Measurements from ENCODE around the gene CHAF1B.
A peak's percentile ranks its signal among the peaks of the same experiment; 100 is the strongest.
"Not testable (repeated sequence)": the region's sequence is repeated elsewhere in the genome, so short reads cannot be mapped to it uniquely, and the experiment has no call there.

CHAF1B gene

GRCh38 chr21:36375994-36376393 is 9.2 kb upstream of the CHAF1B start:
- no peak overlapping the region for H3K4me3 ChIP-seq (ENCODE audit: low read depth, low read length)
- no peak for DNase-seq (ENCODE audit: low read depth)
- no peak for TF ChIP-seq CTCF (conservative IDR thresholded peaks at IDR 0.05; ENCODE audit: low read depth, low read length)

GRCh38 chr21:36377391-36377842 is 7.8 kb upstream of the CHAF1B start:
- TF ChIP-seq CTCF (conservative IDR thresholded peaks at IDR 0.05; ENCODE audit: low read depth, low read length) = no peak
- no peak overlapping the region for H3K4me3 ChIP-seq (ENCODE audit: low read depth, low read length)
- no peak for DNase-seq (ENCODE audit: low read depth)

GRCh38 chr21:36379251-36379650 is 5.9 kb upstream of the CHAF1B start:
- no peak for TF ChIP-seq CTCF (conservative IDR thresholded peaks at IDR 0.05; ENCODE audit: low read depth, low read length)
- no peak for DNase-seq (ENCODE audit: low read depth)
- no peak overlapping the region for H3K4me3 ChIP-seq (ENCODE audit: low read depth, low read length)

- no peak for TF ChIP-seq CTCF (conservative IDR thresholded peaks at IDR 0.05; ENCODE audit: low read depth, low read length)
- H3K4me3 ChIP-seq (ENCODE audit: low read depth, low read length) = no peak overlapping the region
Measured at GRCh38 chr21:36381841-36382589, 3.2 kb upstream of the CHAF1B start.

GRCh38 chr21:36382722-36383121 is 2.5 kb upstream of the CHAF1B start:
- DNase-seq (ENCODE audit: low read depth); H3K4me3 ChIP-seq (ENCODE audit: low read depth, low read length): not testable (repeated sequence)

More at GRCh38 chr21:36381841-36382589, 3.2 kb upstream of the CHAF1B start:
- no peak for DNase-seq (ENCODE audit: low read depth)

GRCh38 chr21:36384885-36385232 is 333 bp upstream of the CHAF1B start:
- no peak for TF ChIP-seq CTCF (conservative IDR thresholded peaks at IDR 0.05; ENCODE audit: low read depth, low read length)
- H3K4me3 ChIP-seq (ENCODE audit: low read depth, low read length) = peak overlapping the region; percentile 64
- no peak for DNase-seq (ENCODE audit: low read depth)

DNA sequence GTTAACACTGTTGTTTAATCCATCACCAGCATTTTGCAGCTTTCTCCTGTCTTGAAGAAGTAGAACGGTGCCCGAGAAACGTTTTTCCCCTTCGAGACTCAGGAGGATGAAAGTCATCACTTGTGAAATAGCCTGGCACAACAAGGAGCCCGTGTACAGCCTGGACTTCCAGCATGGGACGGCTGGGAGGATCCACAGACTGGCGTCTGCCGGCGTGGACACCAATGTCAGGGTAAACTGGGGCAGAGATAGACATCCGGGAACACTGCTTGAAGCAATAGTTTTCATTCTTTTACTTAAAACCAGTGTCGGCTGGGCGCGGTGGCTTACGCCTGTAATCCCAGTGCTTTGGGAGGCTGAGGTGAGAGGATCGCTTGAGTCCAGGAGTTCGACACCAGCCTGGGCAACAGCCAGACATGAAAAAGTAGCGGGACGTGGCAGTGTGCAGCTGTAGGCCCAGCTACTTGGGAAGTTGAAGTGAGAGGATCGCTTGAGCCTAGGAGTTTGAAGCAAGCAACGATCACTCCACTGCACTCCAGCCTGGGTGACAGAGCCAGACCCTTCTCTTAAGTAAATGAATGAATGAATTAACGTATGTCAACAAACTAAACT is 945 bp downstream of the CHAF1B start:
- H3K4me3 ChIP-seq (ENCODE audit: low read depth, low read length) = peak overlapping the region; percentile 64
- DNase-seq (ENCODE audit: low read depth) = no peak
- TF ChIP-seq CTCF (conservative IDR thresholded peaks at IDR 0.05; ENCODE audit: low read depth, low read length) = no peak
